Activated CD8-positive, alpha-beta memory T cell treated with anti-CD3 and anti-CD28 coated beads, Interleukin-2, amount 50 U/mL, for 1 hour (primary cell): ENCODE results near the gene CILP.

Experiments
- DNase-seq: peaks from one replicate; pipeline ENCODE4 v3.0.0-alpha.2; 2020; ENCODE audit errors: extremely low read depth

The CILP gene

GRCh38 chr15:65156692-65157091 is 54.6 kb downstream of the CILP start:
- no peak for DNase-seq

- DNase-seq = no peak
Measured at GRCh38 chr15:65154720-65155119, 56.6 kb downstream of the CILP start.

GRCh38 chr15:65147902-65148301 is 63.4 kb downstream of the CILP start:
- DNase-seq = no peak

- DNase-seq = no peak
Measured at GRCh38 chr15:65146438-65146837, 64.8 kb downstream of the CILP start.
